Chondrocyte (in vitro differentiated cells): Measurements from ENCODE around the gene OR2S2. TPM values are rescaled to one million over a fixed set of nuclear protein-coding genes. Genes with fewer than 3 reads are reported as not detected.
"Not testable (repeated sequence)": the region's sequence is repeated elsewhere in the genome, so short reads cannot be mapped to it uniquely, and the experiment has no call there.

Source experiments
- DNase-seq: peaks from one replicate; pipeline ENCODE4 v3.0.0; 2021; ENCODE audit warnings: mixed read lengths, low spot score
- H3K27ac Mint-ChIP-seq: one replicate; pipeline ENCODE4 v1.8.0; 2021; ENCODE audit warnings: mild to moderate bottlenecking, moderate library complexity, mixed read lengths; ENCODE audit not compliant: unreplicated experiment
- H3K27me3 Mint-ChIP-seq: 2 replicates; pipeline ENCODE4 v1.8.0; 2021; ENCODE audit warnings: low read depth, mixed read lengths
- H3K36me3 Mint-ChIP-seq: 2 replicates; pipeline ENCODE4 v1.8.0; 2021; ENCODE audit warnings: low read depth, mixed read lengths
- H3K4me1 Mint-ChIP-seq: 2 replicates; pipeline ENCODE4 v1.8.0; 2021; ENCODE audit warnings: low read depth, mild to moderate bottlenecking, mixed read lengths
- H3K4me3 Mint-ChIP-seq: one replicate; pipeline ENCODE4 v1.8.0; 2021; ENCODE audit warnings: mild to moderate bottlenecking, moderate library complexity, mixed read lengths; ENCODE audit not compliant: unreplicated experiment
- H3K9me3 Mint-ChIP-seq: 2 replicates; pipeline ENCODE4 v1.8.0; 2021; ENCODE audit warnings: low read depth, mixed read lengths
- CTCF ChIP-seq: fragments of 200-600 bp; sonication (generic); IDR thresholded peaks from 2 replicates; pipeline ENCODE4 v1.5.0; 2021; ENCODE audit warnings: antibody characterized with exemption, mild to moderate bottlenecking, moderate library complexity
- total RNA-seq: library from RNA; stranded (reverse); gene quantifications from 3 replicates; pipeline ENCODE4 v1.2.1, GENCODE V29; 2021

Gene OR2S2
- total RNA-seq, 1 donor from 2014 or later = not detected

- TF ChIP-seq CTCF = no peak
- Mint-ChIP-seq H3K27me3 (no peaks in the 10 kb centered on the region), H3K27ac (peak overlapping the region; percentile 87), H3K36me3 (no peaks in the 10 kb centered on the region), H3K4me1 (peaks cover 74% of the 10 kb centered on the region), H3K4me3 (no peak overlapping the region), H3K9me3 (peaks cover 8% of the 10 kb centered on the region)
- DNase-seq = no peak
Observed at GRCh38 chr9:35937227-35937626, 20.7 kb downstream of the OR2S2 start.

GRCh38 chr9:35935755-35936509 lies 22.0 kb downstream of the OR2S2 start:
- H3K27me3 Mint-ChIP-seq = no peaks in the 10 kb centered on the region
- peak overlapping the region; percentile 17 for H3K4me3 Mint-ChIP-seq
- peak overlapping the region; percentile 87 for H3K27ac Mint-ChIP-seq
- no peak for TF ChIP-seq CTCF
- H3K9me3 Mint-ChIP-seq = peaks cover 8% of the 10 kb centered on the region
- DNase-seq = no peak
- peaks cover 77% of the 10 kb centered on the region for H3K4me1 Mint-ChIP-seq
- peaks cover 1% of the 10 kb centered on the region for H3K36me3 Mint-ChIP-seq

- Mint-ChIP-seq H3K9me3 (peaks cover 8% of the 10 kb centered on the region), H3K27me3 (no peaks in the 10 kb centered on the region), H3K4me3 (no peak overlapping the region), H3K27ac (peak overlapping the region; percentile 92), H3K36me3 (peaks cover 1% of the 10 kb centered on the region), H3K4me1 (peaks cover 74% of the 10 kb centered on the region)
- TF ChIP-seq CTCF = no peak
- DNase-seq = no peak
Observed at GRCh38 chr9:35935261-35935660, 22.7 kb downstream of the OR2S2 start.

GRCh38 chr9:35934069-35934468 lies 23.9 kb downstream of the OR2S2 start:
- not testable (repeated sequence) for H3K4me3 Mint-ChIP-seq, DNase-seq, H3K36me3 Mint-ChIP-seq, H3K27me3 Mint-ChIP-seq, H3K9me3 Mint-ChIP-seq
- peak overlapping the region; percentile 86 for H3K27ac Mint-ChIP-seq
- peaks cover 70% of the 10 kb centered on the region for H3K4me1 Mint-ChIP-seq

GRCh38 chr9:35933550-35934067 lies 24.3 kb downstream of the OR2S2 start:
- Mint-ChIP-seq H3K27ac (peak overlapping the region; percentile 86), H3K36me3 (peaks cover 1% of the 10 kb centered on the region), H3K4me3 (no peak overlapping the region), H3K27me3 (no peaks in the 10 kb centered on the region), H3K9me3 (peaks cover 8% of the 10 kb centered on the region), H3K4me1 (peaks cover 70% of the 10 kb centered on the region)
- TF ChIP-seq CTCF = no peak
- no peak for DNase-seq

- no peak for DNase-seq
- Mint-ChIP-seq H3K36me3 (peaks cover 1% of the 10 kb centered on the region), H3K9me3 (peaks cover 8% of the 10 kb centered on the region), H3K27me3 (no peaks in the 10 kb centered on the region), H3K4me1 (peaks cover 71% of the 10 kb centered on the region), H3K27ac (no peak overlapping the region), H3K4me3 (no peak overlapping the region)
- no peak for TF ChIP-seq CTCF
Observed at GRCh38 chr9:35932735-35933134, 25.2 kb downstream of the OR2S2 start.
